Mucosa of rectum (tissue), 2 donors: ENCODE measurements around the gene BRD9.

Source experiments
- H3K27ac ChIP-seq, 2 donors: one replicate each; pipeline ENCODE4 v1.7.0; 2013; ENCODE audit warnings: inconsistent platforms in 2 of 2, low read depth in 2 of 2, low read length in 2 of 2
- H3K27me3 ChIP-seq, 2 donors: one replicate each; pipeline ENCODE4 v1.7.0; 2013; ENCODE audit warnings: low read length in 2 of 2; ENCODE audit not compliant: control insufficient read depth in 2 of 2, insufficient read depth in 2 of 2
- H3K36me3 ChIP-seq, 2 donors: one replicate each; pipeline ENCODE4 v1.7.0; 2013; ENCODE audit warnings: low read length in 2 of 2; ENCODE audit not compliant: control insufficient read depth in 2 of 2, insufficient read depth in 2 of 2
- H3K4me1 ChIP-seq, 2 donors: one replicate each; pipeline ENCODE4 v1.7.0; 2013; ENCODE audit warnings: low read length in 2 of 2, mild to moderate bottlenecking in 1 of 2; ENCODE audit not compliant: control insufficient read depth in 2 of 2, insufficient read depth in 2 of 2
- H3K4me3 ChIP-seq, 2 donors: one replicate each; pipeline ENCODE4 v1.7.0; 2013; ENCODE audit warnings: low read length in 2 of 2
- H3K9ac ChIP-seq, 2 donors: one replicate each; pipeline ENCODE4 v1.7.0; 2013; ENCODE audit warnings: low read length in 2 of 2, low read depth in 1 of 2, mild to moderate bottlenecking in 1 of 2
- H3K9me3 ChIP-seq, 2 donors: one replicate each; pipeline ENCODE4 v1.7.0; 2013; ENCODE audit warnings: low read length in 2 of 2; ENCODE audit not compliant: control insufficient read depth in 2 of 2
- donor health status: healthy.
- donor health status: Normal muscosa, but diverticular disease.

Gene BRD9

DNA sequence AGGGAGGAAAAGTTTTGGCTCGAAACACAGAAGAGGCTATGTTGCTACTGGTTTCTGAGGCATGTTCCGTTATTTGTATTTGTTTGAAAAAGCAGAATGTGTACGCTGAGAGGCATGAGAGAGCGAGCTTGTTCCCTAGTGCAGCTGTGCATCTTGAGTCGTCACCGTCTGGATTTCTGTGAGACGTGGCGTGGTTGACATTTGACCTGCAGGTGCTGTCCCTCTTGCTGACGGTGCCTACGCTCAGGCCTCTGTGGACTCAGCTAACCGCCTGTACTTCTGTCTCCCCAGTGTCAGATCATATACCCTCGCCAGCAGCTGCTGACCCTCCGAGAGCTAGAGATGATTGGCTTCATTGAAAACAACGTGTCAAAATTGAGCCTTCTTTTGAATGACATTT lies 21.6 kb upstream of the BRD9 start:
- Histone ChIP-seq H3K27me3 (no peaks in the 10 kb centered on the region), H3K27ac (no peak overlapping the region), H3K36me3 (peaks cover 2% of the 10 kb centered on the region in 2 donors), H3K9me3 (no peaks in the 10 kb centered on the region), H3K9ac (no peak overlapping the region), H3K4me3 (no peak overlapping the region), H3K4me1 (no peaks in the 10 kb centered on the region)

DNA sequence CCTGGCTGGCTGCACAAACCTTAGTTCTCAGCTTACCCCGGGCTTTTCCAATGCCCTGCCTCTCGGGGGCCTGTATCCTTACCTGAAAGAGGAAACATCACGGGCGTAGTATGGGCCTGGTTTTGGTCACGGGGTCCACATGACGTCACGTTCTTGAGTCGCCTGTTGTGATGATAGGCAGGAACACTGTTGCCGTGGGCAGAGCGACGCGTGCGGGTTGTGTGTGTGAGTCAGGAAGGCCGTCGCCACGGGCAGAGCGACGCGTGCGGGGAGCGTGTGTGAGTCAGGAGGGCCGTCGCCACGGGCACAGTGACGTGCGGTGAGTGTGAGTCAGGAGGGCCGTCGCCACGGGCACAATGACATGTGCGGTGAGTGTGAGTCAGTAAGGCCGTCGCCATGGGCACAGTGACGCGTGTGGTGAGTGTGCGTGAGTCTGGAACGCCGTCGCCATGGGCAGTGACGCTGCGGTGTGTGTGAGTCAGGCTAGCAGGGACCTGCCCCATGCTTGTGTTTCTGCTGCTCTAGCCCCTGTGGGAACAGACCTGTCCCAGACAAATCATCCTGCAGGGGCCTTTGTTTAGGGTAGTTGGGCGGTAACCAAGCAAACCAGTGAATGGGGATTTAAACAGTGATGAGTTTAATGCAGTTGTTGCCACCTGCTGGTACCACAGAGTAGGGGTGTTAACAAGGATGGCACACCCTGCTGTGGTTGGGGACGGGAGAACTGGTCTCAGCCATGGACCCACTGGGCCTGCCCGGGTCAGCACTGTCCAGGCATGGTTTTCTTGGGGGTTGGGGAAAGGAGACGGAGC lies 19.9 kb upstream of the BRD9 start:
- no peak overlapping the region for H3K9ac ChIP-seq
- no peaks in the 10 kb centered on the region for H3K27me3 ChIP-seq
- no peak overlapping the region for H3K4me3 ChIP-seq
- H3K27ac ChIP-seq, result no peak overlapping the region
- no peaks in the 10 kb centered on the region for H3K9me3 ChIP-seq
- peaks cover 3 to 4% of the 10 kb centered on the region in 2 donors for H3K36me3 ChIP-seq
- H3K4me1 ChIP-seq, result no peaks in the 10 kb centered on the region

DNA sequence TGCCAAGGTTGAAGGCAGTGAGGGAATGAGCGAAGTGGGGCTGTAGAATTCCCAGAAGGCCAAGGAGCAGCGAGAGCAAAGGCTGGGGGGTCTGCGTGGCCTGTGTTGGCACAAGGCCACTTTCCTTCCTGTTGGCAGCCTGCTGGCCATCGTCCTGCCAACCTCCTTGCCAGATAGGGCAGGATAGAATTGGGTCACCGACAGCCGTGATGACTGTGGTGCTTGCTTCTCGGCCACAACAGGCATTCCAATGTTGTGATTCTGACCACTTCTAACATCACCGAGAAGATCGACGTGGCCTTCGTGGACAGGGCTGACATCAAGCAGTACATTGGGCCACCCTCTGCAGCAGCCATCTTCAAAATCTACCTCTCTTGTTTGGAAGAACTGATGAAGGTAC lies 19.0 kb upstream of the BRD9 start:
- Histone ChIP-seq H3K27ac (no peak overlapping the region), H3K4me3 (no peak overlapping the region), H3K9ac (no peak overlapping the region), H3K36me3 (peaks cover 3 to 6% of the 10 kb centered on the region in 2 donors), H3K4me1 (no peaks in the 10 kb centered on the region), H3K27me3 (no peaks in the 10 kb centered on the region), H3K9me3 (no peaks in the 10 kb centered on the region)

DNA sequence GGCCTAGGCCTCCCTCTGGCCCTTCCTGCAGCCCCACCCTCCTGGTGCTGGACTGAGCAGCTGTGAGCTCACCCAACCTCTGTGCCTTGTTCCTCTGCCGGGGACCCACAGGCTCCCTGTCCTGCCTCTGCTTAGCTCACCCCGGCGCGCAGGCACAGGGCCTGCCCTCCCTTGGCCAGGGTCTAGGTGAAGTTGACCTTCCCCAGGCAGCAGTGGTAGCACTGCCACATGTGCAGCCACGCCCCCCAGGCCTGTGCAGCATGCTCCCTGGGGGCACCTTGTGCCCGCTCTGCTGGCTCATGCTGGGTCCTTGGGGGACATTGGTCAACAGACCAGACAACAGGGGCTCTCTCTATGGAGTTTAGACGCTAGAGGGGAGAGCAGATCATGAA lies 18.2 kb upstream of the BRD9 start:
- no peak overlapping the region for H3K27ac ChIP-seq
- H3K9ac ChIP-seq, result no peak overlapping the region
- no peaks in the 10 kb centered on the region for H3K27me3 ChIP-seq
- H3K36me3 ChIP-seq, result peaks cover 3 to 6% of the 10 kb centered on the region in 2 donors
- H3K4me1 ChIP-seq, result no peaks in the 10 kb centered on the region
- no peaks in the 10 kb centered on the region for H3K9me3 ChIP-seq
- H3K4me3 ChIP-seq, result no peak overlapping the region

DNA sequence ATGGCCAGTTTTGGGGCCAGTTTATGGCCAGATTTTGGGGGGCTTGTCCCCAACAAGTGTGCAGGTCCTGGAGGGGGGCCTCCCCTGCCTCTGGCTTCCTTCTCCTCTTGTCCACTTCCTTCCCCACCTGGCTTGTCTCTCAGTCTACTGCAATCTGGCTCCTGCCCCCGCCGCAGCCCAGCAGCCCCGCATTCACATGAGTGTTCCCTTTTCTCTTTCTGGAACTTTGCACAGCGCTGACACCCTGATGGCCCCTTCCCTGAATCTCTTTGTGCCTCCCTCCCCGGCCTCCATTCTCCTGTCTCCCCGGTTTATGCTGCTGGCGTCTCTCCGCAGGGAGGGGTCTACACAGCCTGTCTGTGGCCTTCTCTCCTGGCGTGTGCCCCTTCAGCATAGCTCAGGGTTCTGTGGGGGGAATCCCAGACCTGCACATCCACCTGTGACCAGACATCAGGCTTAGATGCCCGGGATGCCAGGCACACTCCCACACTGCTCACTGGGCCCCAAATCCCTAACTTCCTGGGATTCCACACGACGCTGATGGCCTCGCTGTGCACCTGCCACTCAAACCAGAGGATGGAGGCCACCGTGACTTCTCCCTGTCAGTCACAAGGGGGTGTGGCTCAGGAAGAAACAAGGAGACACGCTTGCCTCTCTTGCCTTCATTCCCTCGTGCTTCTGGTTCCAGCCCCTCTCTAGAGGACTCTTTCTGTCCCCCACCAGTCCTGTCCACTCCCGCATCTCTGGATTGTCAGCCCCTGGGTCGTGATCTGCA lies 17.6 kb upstream of the BRD9 start:
- H3K36me3 ChIP-seq, result peaks cover 3 to 6% of the 10 kb centered on the region in 2 donors
- no peak overlapping the region for H3K9ac ChIP-seq
- H3K4me1 ChIP-seq, result no peaks in the 10 kb centered on the region

DNA sequence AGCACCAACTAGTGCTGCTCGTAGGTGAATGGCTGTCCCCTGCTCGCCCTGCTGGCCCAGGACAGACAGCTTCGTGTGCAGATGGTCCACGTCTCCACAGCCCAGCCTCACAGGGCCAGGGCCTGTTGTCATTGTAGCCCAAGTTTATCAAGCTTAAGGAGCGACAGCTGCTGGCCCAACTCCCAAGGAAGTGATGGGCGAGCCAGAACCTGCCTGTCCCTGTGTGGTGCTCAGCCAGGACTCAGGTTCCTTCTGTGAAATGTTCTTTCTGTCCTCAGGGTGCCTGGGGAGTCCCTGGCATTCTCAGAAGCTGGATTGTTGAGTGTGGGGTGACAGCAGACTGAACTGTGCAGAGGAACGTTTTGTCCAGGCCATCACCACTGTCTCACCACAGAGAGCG lies 16.5 kb upstream of the BRD9 start:
- no peak overlapping the region for H3K27ac ChIP-seq
- H3K9me3 ChIP-seq, result no peaks in the 10 kb centered on the region

More for the DNA sequence above, 17.6 kb upstream of the BRD9 start:
- no peaks in the 10 kb centered on the region for H3K9me3 ChIP-seq
- H3K27me3 ChIP-seq, result no peaks in the 10 kb centered on the region
- no peak overlapping the region for H3K27ac ChIP-seq
- no peak overlapping the region for H3K4me3 ChIP-seq

DNA sequence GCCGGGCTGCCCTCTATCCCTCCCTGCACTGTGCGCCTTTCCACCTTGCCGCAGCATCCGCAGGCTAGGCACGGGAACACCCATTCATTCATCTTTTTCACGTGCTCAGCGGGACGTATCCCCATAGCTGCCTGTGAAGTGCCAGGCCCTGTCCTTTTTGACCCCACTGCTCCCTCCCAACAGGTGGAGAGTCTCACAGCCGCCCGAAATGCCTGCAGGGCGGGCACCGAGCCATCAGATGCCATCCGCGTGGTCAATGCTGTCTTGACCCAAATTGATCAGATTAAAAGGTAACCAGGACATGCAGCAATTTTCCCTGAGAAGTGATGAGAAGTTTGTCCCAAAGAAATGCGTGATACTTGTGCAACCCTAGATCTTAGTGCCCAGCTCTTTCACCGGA lies 15.6 kb upstream of the BRD9 start:
- H3K27me3 ChIP-seq, result no peaks in the 10 kb centered on the region
- H3K9ac ChIP-seq, result no peak overlapping the region
- H3K9me3 ChIP-seq, result no peaks in the 10 kb centered on the region
- no peak overlapping the region for H3K27ac ChIP-seq
- H3K4me3 ChIP-seq, result no peak overlapping the region
- H3K4me1 ChIP-seq, result no peaks in the 10 kb centered on the region
- H3K36me3 ChIP-seq, result peaks cover 2 to 3% of the 10 kb centered on the region in 2 donors

More for the DNA sequence above, 16.5 kb upstream of the BRD9 start:
- no peaks in the 10 kb centered on the region for H3K27me3 ChIP-seq
- H3K9ac ChIP-seq, result no peak overlapping the region
- no peaks in the 10 kb centered on the region for H3K4me1 ChIP-seq
- no peak overlapping the region for H3K4me3 ChIP-seq
- H3K36me3 ChIP-seq, result peaks cover 2 to 4% of the 10 kb centered on the region in 2 donors

DNA sequence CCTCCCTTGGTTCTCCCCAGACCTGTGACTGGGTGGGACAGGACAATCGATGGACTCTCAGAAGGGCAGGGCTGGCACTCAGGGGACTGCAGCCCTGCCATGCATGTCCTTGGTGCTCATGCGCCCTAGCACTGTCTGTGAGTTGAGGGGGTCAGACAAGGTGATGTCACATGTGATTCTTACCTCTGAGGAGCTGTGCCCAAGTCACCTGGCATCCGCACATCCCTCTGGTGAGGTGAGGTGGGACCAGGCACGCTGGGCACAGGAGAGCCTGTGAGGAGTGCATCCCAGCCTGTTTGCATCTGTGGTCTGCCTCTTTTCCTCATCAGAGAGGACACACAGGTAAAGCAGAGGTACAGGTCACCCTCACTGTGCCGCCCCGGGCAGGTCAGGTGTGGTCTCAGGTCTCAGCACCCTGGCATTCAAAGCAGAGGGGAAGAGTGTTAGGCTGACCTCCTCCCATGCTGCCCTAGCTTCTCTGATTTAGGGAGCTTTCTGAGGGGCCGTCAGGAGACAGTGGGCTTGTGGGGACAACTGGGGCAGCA lies 14.8 kb upstream of the BRD9 start:
- H3K27ac ChIP-seq, result no peak overlapping the region
- H3K9me3 ChIP-seq, result no peaks in the 10 kb centered on the region
- no peak overlapping the region for H3K9ac ChIP-seq
- peaks cover 2 to 3% of the 10 kb centered on the region in 2 donors for H3K36me3 ChIP-seq
- no peak overlapping the region for H3K4me3 ChIP-seq
- no peaks in the 10 kb centered on the region for H3K27me3 ChIP-seq
- no peaks in the 10 kb centered on the region for H3K4me1 ChIP-seq

DNA sequence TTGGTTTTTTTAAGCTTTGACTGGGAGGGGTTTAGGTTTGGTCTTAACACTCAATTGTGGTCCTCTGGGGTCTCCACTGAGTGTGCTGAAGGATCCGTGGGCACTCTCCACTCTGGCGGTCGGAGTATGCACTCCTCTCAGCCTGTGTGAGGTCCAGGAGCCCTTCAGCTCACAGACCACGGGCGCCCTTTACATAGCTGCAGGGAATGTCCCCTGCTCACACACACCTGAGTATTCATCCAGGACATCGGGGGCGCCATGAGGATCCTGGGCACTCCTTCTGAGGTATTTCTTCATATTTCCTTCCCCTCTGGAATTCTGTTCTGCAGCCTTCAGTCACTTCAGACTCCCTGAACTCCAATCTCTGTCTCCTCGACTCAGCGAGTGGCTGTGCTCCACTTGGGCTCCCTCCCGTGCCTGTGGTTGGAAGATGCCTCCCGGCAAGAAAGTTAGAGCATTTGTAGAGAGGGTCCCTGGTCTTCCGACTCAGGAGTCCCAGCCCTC lies 12.6 kb upstream of the BRD9 start:
- Histone ChIP-seq H3K36me3 (peaks cover 2 to 3% of the 10 kb centered on the region in 2 donors), H3K27ac (no peak overlapping the region), H3K27me3 (no peaks in the 10 kb centered on the region), H3K4me3 (no peak overlapping the region), H3K9ac (no peak overlapping the region), H3K4me1 (no peaks in the 10 kb centered on the region), H3K9me3 (no peaks in the 10 kb centered on the region)

DNA sequence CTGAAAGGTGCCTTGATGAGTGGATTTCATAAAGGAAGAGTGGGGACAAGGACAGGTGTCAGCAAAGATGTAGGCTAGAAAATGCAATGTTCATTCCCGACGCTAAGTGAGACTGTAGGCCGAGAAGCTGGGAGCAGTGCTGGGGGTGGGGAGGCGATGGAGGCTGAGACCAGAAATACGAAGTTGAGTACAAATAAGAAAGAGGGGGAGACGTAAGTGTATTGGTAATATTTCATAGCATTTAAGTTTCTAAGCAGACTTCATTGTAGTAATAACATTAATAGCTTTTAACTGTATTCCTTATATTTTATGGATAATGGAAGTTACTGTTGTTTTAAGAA lies 11.1 kb upstream of the BRD9 start:
- Histone ChIP-seq H3K4me3 (no peak overlapping the region), H3K9ac (no peak overlapping the region), H3K36me3 (peaks cover 2 to 3% of the 10 kb centered on the region in 2 donors), H3K27ac (no peak overlapping the region), H3K4me1 (no peaks in the 10 kb centered on the region), H3K9me3 (no peaks in the 10 kb centered on the region), H3K27me3 (no peaks in the 10 kb centered on the region)
